ENCODE results near the gene AKR7A3. TPM values are rescaled to one million over a fixed set of nuclear protein-coding genes. Genes with fewer than 3 reads are reported as not detected.
A peak's percentile ranks its signal among the peaks of the same experiment; 100 is the strongest.

Gene AKR7A3
- total and polyA plus RNA-seq, 8 donors = 24.0 to 510 (median 145) TPM

- no peak overlapping the region for H3K4me3 ChIP-seq
- intact Hi-C loops (cut with DNase I; ENCODE audit: low total_unique reads) = no loop called here
- TF ChIP-seq CTCF (IDR thresholded peaks at IDR 0.05) (no peak), POLR2AphosphoS5 (IDR thresholded peaks at IDR 0.05) (no peak), EP300 (IDR thresholded peaks at IDR 0.05) (no peak), POLR2A (IDR thresholded peaks at IDR 0.05) (no peak)
- no peak for DNase-seq
- no peaks in the 10 kb centered on the region for H3K27me3 ChIP-seq
- H3K9me3 ChIP-seq = no peaks in the 10 kb centered on the region
- peaks cover 34 to 91% (median 84%) of the 10 kb centered on the region in 4 donors for H3K36me3 ChIP-seq
- 81 to 94% (median 90%) methylated on average over 16 to 23 of the region's 23 CpGs for WGBS, 5 donors
- H3K4me1 ChIP-seq = no peaks in the 10 kb centered on the region
- no peak overlapping the region for H3K27ac ChIP-seq
These were observed 35.6 kb upstream of the AKR7A3 start for GRCh38 chr1:19323987-19324664.

- peaks cover 24 to 90% (median 84%) of the 10 kb centered on the region in 4 donors for H3K36me3 ChIP-seq
- H3K4me3 ChIP-seq = no peak overlapping the region
- WGBS, 5 donors = 76 to 84% (median 80%) methylated on average over 10 of the region's 10 CpGs
- DNase-seq = peak in 1 of 2 donors; percentile 1
- no peak for TF ChIP-seq CTCF (IDR thresholded peaks at IDR 0.05)
- no peak for TF ChIP-seq EP300 (IDR thresholded peaks at IDR 0.05)
- TF ChIP-seq POLR2AphosphoS5 (IDR thresholded peaks at IDR 0.05) = no peak
- no peak for TF ChIP-seq POLR2A (IDR thresholded peaks at IDR 0.05)
- peaks cover 0 to 4% (median 0%) of the 10 kb centered on the region in 4 donors for H3K4me1 ChIP-seq
- intact Hi-C loops (cut with DNase I; ENCODE audit: low total_unique reads) = no loop called here
- no peaks in the 10 kb centered on the region for H3K9me3 ChIP-seq
- H3K27ac ChIP-seq = no peak overlapping the region
- no peaks in the 10 kb centered on the region for H3K27me3 ChIP-seq
These were observed 33.9 kb upstream of the AKR7A3 start for GRCh38 chr1:19322481-19322880.

- Histone ChIP-seq H3K36me3 (peaks cover 17 to 76% (median 73%) of the 10 kb centered on the region in 4 donors), H3K4me1 (peaks cover 0 to 12% (median 5%) of the 10 kb centered on the region in 4 donors), H3K9me3 (no peaks in the 10 kb centered on the region), H3K4me3 (no peak overlapping the region), H3K27me3 (no peaks in the 10 kb centered on the region), H3K27ac (no peak overlapping the region)
- no peak for DNase-seq
- intact Hi-C loops (cut with DNase I; ENCODE audit: low total_unique reads) = no loop called here
- TF ChIP-seq POLR2AphosphoS5 (IDR thresholded peaks at IDR 0.05) (no peak), EP300 (IDR thresholded peaks at IDR 0.05) (no peak), POLR2A (IDR thresholded peaks at IDR 0.05) (no peak), CTCF (IDR thresholded peaks at IDR 0.05) (no peak)
- WGBS, 5 donors = 73 to 87% (median 78%) methylated on average over 3 of the region's 3 CpGs
These were observed 32.5 kb upstream of the AKR7A3 start for GRCh38 chr1:19321071-19321470.

- H3K4me1 ChIP-seq = peaks cover 0 to 31% (median 20%) of the 10 kb centered on the region in 4 donors
- intact Hi-C loops (cut with DNase I; ENCODE audit: low total_unique reads) = no loop called here
- no peaks in the 10 kb centered on the region for H3K9me3 ChIP-seq
- 84 to 93% (median 89%) methylated on average over 3 of the region's 3 CpGs for WGBS, 5 donors
- no peak for DNase-seq
- H3K27me3 ChIP-seq = no peaks in the 10 kb centered on the region
- no peak overlapping the region for H3K4me3 ChIP-seq
- TF ChIP-seq EP300 (IDR thresholded peaks at IDR 0.05) = no peak
- no peak for TF ChIP-seq CTCF (IDR thresholded peaks at IDR 0.05)
- no peak for TF ChIP-seq POLR2A (IDR thresholded peaks at IDR 0.05)
- TF ChIP-seq POLR2AphosphoS5 (IDR thresholded peaks at IDR 0.05) = no peak
- peaks cover 0 to 57% (median 54%) of the 10 kb centered on the region in 4 donors for H3K36me3 ChIP-seq
- H3K27ac ChIP-seq = no peak overlapping the region
These were observed 30.6 kb upstream of the AKR7A3 start for GRCh38 chr1:19319196-19319595.
